Stimulated activated CD4-positive, alpha-beta T cell treated with anti-CD3 and anti-CD28 coated beads, Interleukin-12 subunit alpha, Interleukin-12 subunit beta, amount 100 ng/mL, for 48 hours (primary cell): ENCODE data around the gene CFAP97.

Experiments
- DNase-seq, 3 donors: peaks; one replicate each; pipeline ENCODE4 v3.0.0-alpha.2; 2020; ENCODE audit warnings: low read depth in 2 of 3, low spot score in 1 of 3

The CFAP97 gene

DNA sequence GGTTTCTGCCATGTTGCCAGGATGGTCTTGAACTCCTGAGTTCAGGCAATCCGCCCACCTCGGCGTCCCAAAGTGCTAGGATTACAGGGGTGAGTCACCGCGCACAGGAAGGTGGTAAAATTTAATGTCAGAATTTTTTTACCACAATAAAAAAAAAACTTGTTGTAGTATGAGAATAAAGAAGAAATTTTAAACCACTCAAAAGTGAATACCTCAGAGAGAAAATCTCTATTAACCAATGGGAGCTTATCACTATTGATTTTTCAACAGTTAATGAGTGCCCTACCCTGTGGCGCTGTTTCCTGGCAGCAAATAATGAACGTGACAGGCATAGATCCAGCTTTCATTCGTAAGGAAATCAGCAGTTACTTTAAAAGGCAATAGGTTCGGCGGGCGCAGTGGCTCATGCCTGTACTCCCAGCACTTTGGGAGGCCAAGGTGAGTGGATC is 93.4 kb downstream of the CFAP97 start:
- no peak for DNase-seq

DNA sequence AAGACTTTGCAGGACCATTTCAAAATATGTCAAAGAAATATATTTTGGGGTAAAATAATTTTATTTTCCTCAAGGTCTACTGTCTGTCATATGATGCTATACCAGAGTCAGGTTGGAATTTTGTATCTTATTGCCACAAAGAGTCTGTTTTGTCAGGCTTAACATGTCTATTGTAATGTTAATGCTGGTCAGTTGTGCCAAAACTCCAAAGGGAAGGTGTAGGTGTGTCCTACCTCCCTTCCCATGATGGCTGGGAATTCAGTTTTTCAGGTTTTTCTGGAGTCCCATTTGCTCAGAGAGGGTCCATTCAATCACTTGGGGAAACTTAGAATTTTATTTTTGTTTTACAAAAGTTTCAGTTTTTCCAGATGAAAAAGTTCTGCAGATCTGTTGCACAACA is 94.1 kb downstream of the CFAP97 start:
- DNase-seq = no peak
